HEK293 (cell line): ENCODE data around the gene RBM20.

Source experiments
- CTCF ChIA-PET: fragments of 350-600 bp; formaldehyde crosslinking; extraction: SDS; loops from one replicate; lab custom pipeline; 2021; ENCODE audit warnings: antibody characterized with exemption; lab: Yijun Ruan, JAX
- POLR2A ChIA-PET: fragments of 300-600 bp; formaldehyde crosslinking; extraction: SDS; loops from one replicate; lab custom pipeline; 2020; ENCODE audit warnings: antibody characterized with exemption, inconsistent platforms; lab: Yijun Ruan, JAX
- H3K27ac ChIP-seq: fragments of 200-500 bp; sonication (Bioruptor generic); 2 replicates; pipeline ENCODE4 v1.5.1; 2014; ENCODE audit warnings: low read depth, low read length, control low read depth, inconsistent platforms; ENCODE audit errors: extremely low read depth
- H3K36me3 ChIP-seq, 2 experiments: fragments of 200-500 bp in 1 of 2; sonication (Bioruptor generic) in 1 of 2; 1 replicate in 1 of 2; 2 replicates in 1 of 2; pipeline ENCODE4 v1.5.1; 2014 to 2017; ENCODE audit warnings: inconsistent platforms in 2 of 2, low read length in 2 of 2; ENCODE audit not compliant: control insufficient read depth in 2 of 2, insufficient read depth in 1 of 2
- H3K4me1 ChIP-seq: fragments of 200-500 bp; sonication (Bioruptor generic); 2 replicates; pipeline ENCODE4 v1.5.1; 2014; ENCODE audit warnings: mild to moderate bottlenecking, low read length, inconsistent platforms; ENCODE audit not compliant: control insufficient read depth, insufficient read depth
- H3K4me3 ChIP-seq: 2 replicates; pipeline ENCODE4 v1.5.1; 2011; ENCODE audit warnings: low read depth, mild to moderate bottlenecking, control low read depth, low read length, moderate library complexity
- H3K9me3 ChIP-seq: fragments of 200-500 bp; sonication (Bioruptor generic); 2 replicates; pipeline ENCODE4 v1.5.1; 2014; ENCODE audit warnings: low read depth, low read length, inconsistent platforms; ENCODE audit not compliant: control insufficient read depth, insufficient read depth
- MYNN ChIP-seq: fragments of 450-650 bp; formaldehyde crosslinking; IDR thresholded peaks from 2 replicates; pipeline ENCODE4 v1.5.1; 2016; ENCODE audit warnings: missing biosample characterization, missing genetic modification characterization, borderline replicate concordance
- PRDM6 ChIP-seq: fragments of 450-650 bp; formaldehyde crosslinking; IDR thresholded peaks from 2 replicates; pipeline ENCODE4 v1.5.1; 2017; ENCODE audit warnings: missing biosample characterization, missing genetic modification characterization
- SP2 ChIP-seq: fragments of 450-650 bp; formaldehyde crosslinking; IDR thresholded peaks from 2 replicates; pipeline ENCODE4 v1.5.1; 2016; ENCODE audit warnings: missing biosample characterization, missing genetic modification characterization
- ZBTB11 ChIP-seq: fragments of 450-650 bp; formaldehyde crosslinking; conservative IDR thresholded peaks from 2 replicates; pipeline ENCODE4 v1.5.1; 2016; ENCODE audit warnings: low read depth, missing biosample characterization, missing genetic modification characterization
- ZBTB7A ChIP-seq: fragments of 450-650 bp; formaldehyde crosslinking; IDR thresholded peaks from 2 replicates; pipeline ENCODE4 v1.5.1; 2016; ENCODE audit warnings: low read depth, missing biosample characterization, missing genetic modification characterization
- ZEB2 ChIP-seq: fragments of 450-650 bp; formaldehyde crosslinking; IDR thresholded peaks from 2 replicates; pipeline ENCODE4 v1.5.1; 2016; ENCODE audit warnings: missing biosample characterization, missing genetic modification characterization
- ZFP69B ChIP-seq: fragments of 450-650 bp; formaldehyde crosslinking; IDR thresholded peaks from 2 replicates; pipeline ENCODE4 v1.5.1; 2016; ENCODE audit warnings: missing biosample characterization, missing genetic modification characterization
- ZNF140 ChIP-seq: fragments of 450-650 bp; formaldehyde crosslinking; IDR thresholded peaks from 2 replicates; pipeline ENCODE4 v1.5.1; 2016; ENCODE audit warnings: missing biosample characterization, missing genetic modification characterization
- ZNF248 ChIP-seq: fragments of 450-650 bp; formaldehyde crosslinking; IDR thresholded peaks from 2 replicates; pipeline ENCODE4 v1.5.1; 2017; ENCODE audit warnings: missing biosample characterization, missing genetic modification characterization
- ZNF274 ChIP-seq, 2 experiments: fragments of 200-500 bp in 1 of 2; fragments of 450-650 bp in 1 of 2; sonication (Bioruptor generic) in 1 of 2; formaldehyde crosslinking in 1 of 2; IDR thresholded peaks; 2 replicates each; pipeline versions ENCODE4 v1.5.1 to v1.6.1; 2014 to 2016; ENCODE audit warnings: borderline replicate concordance in 1 of 2, inconsistent platforms in 1 of 2, low read length in 1 of 2, missing biosample characterization in 1 of 2, missing genetic modification characterization in 1 of 2
- ZNF335 ChIP-seq: fragments of 450-650 bp; formaldehyde crosslinking; conservative IDR thresholded peaks from 2 replicates; pipeline ENCODE4 v1.5.1; 2016; ENCODE audit warnings: missing biosample characterization, missing genetic modification characterization
- ZNF391 ChIP-seq: fragments of 450-650 bp; formaldehyde crosslinking; IDR thresholded peaks from 2 replicates; pipeline ENCODE4 v1.5.1; 2016; ENCODE audit warnings: low read depth, missing biosample characterization, missing genetic modification characterization, borderline replicate concordance
- ZNF426 ChIP-seq: fragments of 450-650 bp; formaldehyde crosslinking; IDR thresholded peaks from 2 replicates; pipeline ENCODE4 v1.5.1; 2017; ENCODE audit warnings: missing biosample characterization, missing genetic modification characterization, mild to moderate bottlenecking, inconsistent platforms, moderate library complexity
- ZNF449 ChIP-seq: fragments of 450-650 bp; formaldehyde crosslinking; IDR thresholded peaks from 2 replicates; pipeline ENCODE4 v1.5.1; 2017; ENCODE audit warnings: missing biosample characterization, mild to moderate bottlenecking, missing genetic modification characterization, moderate library complexity
- ZNF514 ChIP-seq: fragments of 450-650 bp; formaldehyde crosslinking; IDR thresholded peaks from 2 replicates; pipeline ENCODE4 v1.5.1; 2016; ENCODE audit warnings: missing biosample characterization, missing genetic modification characterization
- ZNF555 ChIP-seq: fragments of 450-650 bp; formaldehyde crosslinking; conservative IDR thresholded peaks from 2 replicates; pipeline ENCODE4 v1.5.1; 2017; ENCODE audit warnings: missing biosample characterization, mild to moderate bottlenecking, missing genetic modification characterization, inconsistent platforms
- ZNF621 ChIP-seq: fragments of 450-650 bp; formaldehyde crosslinking; IDR thresholded peaks from 2 replicates; pipeline ENCODE4 v1.5.1; 2017; ENCODE audit warnings: missing biosample characterization, missing genetic modification characterization
- ZNF660 ChIP-seq: fragments of 450-650 bp; IDR thresholded peaks from 2 replicates; pipeline ENCODE4 v1.5.1; 2018; ENCODE audit warnings: missing biosample characterization, mild to moderate bottlenecking, missing genetic modification characterization
- ZNF701 ChIP-seq: fragments of 450-650 bp; formaldehyde crosslinking; IDR thresholded peaks from 2 replicates; pipeline ENCODE4 v1.5.1; 2016; ENCODE audit warnings: missing biosample characterization, missing genetic modification characterization
- ZNF785 ChIP-seq: fragments of 450-650 bp; formaldehyde crosslinking; IDR thresholded peaks from 2 replicates; pipeline ENCODE4 v1.5.1; 2016; ENCODE audit warnings: missing biosample characterization, missing genetic modification characterization
- ZNF843 ChIP-seq: fragments of 450-650 bp; formaldehyde crosslinking; IDR thresholded peaks from 2 replicates; pipeline ENCODE4 v1.5.1; 2016; ENCODE audit warnings: missing biosample characterization, missing genetic modification characterization
- ZSCAN5A ChIP-seq: fragments of 450-650 bp; formaldehyde crosslinking; IDR thresholded peaks from 2 replicates; pipeline ENCODE4 v1.5.1; 2016; ENCODE audit warnings: missing biosample characterization, missing genetic modification characterization

RBM20 gene

GRCh38 chr10:110812583-110812982 lies 168.4 kb downstream of the RBM20 start:
- H3K9me3 ChIP-seq, result no peaks in the 10 kb centered on the region
- no peak for TF ChIP-seq SP2 (tag by site-specific recombination)
- TF ChIP-seq ZNF514 (tag by site-specific recombination), result no peak
- no peak for TF ChIP-seq ZFP69B
- no peak for TF ChIP-seq ZNF140 (tag by site-specific recombination)
- TF ChIP-seq ZBTB7A, result no peak
- no peak for TF ChIP-seq ZSCAN5A (tag by site-specific recombination)
- peaks cover 0 to 25% of the 10 kb centered on the region in 2 experiments for H3K36me3 ChIP-seq
- POLR2A ChIA-PET, result no interaction called here
- no peaks in the 10 kb centered on the region for H3K4me1 ChIP-seq
- H3K4me3 ChIP-seq, result no peak overlapping the region
- H3K27ac ChIP-seq, result no peak overlapping the region
- CTCF ChIA-PET, result no interaction called here

- Histone ChIP-seq H3K9me3 (no peaks in the 10 kb centered on the region), H3K27ac (no peak overlapping the region), H3K4me3 (no peak overlapping the region), H3K4me1 (no peaks in the 10 kb centered on the region), H3K36me3 (peaks cover 0 to 25% of the 10 kb centered on the region in 2 experiments)
- TF ChIP-seq ZNF335 (tag by site-specific recombination) (no peak), ZNF701 (tag by site-specific recombination) (no peak), MYNN (tag by site-specific recombination) (no peak), ZNF391 (tag by site-specific recombination) (no peak), ZNF843 (tag by site-specific recombination) (no peak), ZNF248 (tag by site-specific recombination) (no peak), ZNF449 (tag by site-specific recombination) (no peak), ZEB2 (tag by site-specific recombination) (no peak), ZNF555 (tag by site-specific recombination) (no peak), ZNF621 (no peak), ZNF426 (tag by site-specific recombination) (no peak), ZNF274 (IDR thresholded peaks at IDR 0.05; ENCODE audit: low read length) (no peak), ZNF274 (tag by site-specific recombination; IDR thresholded peaks at IDR 0.05; ENCODE audit: borderline replicate concordance) (no peak), PRDM6 (tag by site-specific recombination) (no peak), ZNF785 (no peak), ZNF660 (tag by site-specific recombination) (no peak), ZBTB11 (no peak)
- POLR2A ChIA-PET, result interaction anchor here (0.7 kb wide), 1 partner anchor 32 kb away, joined by 4 read pairs; no protein-coding TSS in a partner anchor
- CTCF ChIA-PET, result no interaction called here
Observed at GRCh38 chr10:110813743-110814472, 169.8 kb downstream of the RBM20 start.
